Bone marrow (tissue), 2 donors: ENCODE data around the gene ZNF569.
"Not testable (repeated sequence)": the region's sequence is repeated elsewhere in the genome, so short reads cannot be mapped to it uniquely, and the experiment has no call there.

Experiments used
- DNase-seq, 2 donors: peaks; one replicate each; lab custom pipeline; 2025; lab: John Stamatoyannopoulos, UW

ZNF569 gene

DNA sequence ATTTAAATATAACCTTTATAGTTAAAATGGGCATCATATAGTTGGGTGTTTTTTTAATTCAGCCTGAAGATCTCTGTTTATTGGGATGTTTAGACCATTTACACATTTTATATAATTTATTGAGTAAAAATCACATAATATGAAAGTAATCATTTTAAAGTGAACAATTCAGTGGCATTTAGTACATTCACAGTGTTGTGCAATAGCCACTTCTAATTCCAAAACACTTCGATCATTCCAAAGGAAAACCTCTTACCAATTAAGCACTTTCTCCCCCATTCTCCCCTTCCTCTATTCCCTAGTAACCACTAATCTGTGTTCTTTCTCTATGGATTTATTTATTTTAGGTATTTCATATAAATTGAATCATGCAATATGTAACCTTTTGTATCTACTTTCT, 66.2 kb downstream of the ZNF569 start:
- DNase-seq, result no peak

GRCh38 chr19:37391399-37391798, 75.8 kb downstream of the ZNF569 start:
- not testable (repeated sequence) for DNase-seq

GRCh38 chr19:37389234-37389633, 78.0 kb downstream of the ZNF569 start:
- DNase-seq, result no peak

DNA sequence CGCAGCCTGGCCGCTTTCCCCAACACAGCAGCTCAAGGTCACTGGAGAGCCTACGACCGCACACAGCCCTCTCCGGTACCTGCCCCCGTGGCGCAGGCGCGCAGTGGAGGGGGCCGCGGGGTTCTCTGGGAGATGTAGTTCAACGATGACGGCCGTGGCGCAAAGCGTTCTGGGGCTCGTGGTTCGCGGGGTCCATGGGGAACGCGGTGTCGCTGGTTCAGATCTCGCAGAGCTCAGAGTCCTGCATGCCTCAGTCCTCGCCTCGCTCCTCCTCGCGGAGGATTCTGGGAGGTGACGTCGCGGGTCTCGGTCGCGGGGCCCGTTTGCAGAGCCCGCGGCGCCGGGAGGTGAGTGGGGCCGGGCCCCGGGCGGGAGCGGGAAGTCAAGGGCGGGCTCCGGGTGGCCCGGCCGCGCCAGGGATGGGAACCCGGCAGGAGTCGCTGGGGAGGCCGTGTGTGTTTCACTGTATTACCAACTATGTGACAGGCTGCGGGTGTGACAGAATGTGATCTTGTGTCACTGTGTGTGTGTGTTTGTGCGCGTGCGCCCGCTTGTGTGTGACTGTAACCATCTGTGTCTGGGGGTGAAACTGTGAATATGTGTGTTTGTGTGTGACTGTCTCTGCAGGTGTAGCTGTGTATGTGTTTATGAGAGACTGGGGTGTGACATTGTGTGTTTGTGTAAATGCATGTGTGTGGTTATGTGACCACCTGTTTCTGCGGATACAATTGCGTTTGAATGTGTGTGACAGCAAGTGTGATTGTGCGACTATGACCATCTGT, 96.2 kb downstream of the ZNF569 start, which contains the start of gene ZNF527:
TSS of gene ZNF527 (plus strand) at position 220 of the 782 bp plus-strand sequence. CDS start 3,100 bp downstream, outside the sequence.
- peak; percentile 81 to 97 for DNase-seq

GRCh38 chr19:37370386-37370879, 96.8 kb downstream of the ZNF569 start:
- peak in 1 of 2 donors; percentile 81 for DNase-seq

DNA sequence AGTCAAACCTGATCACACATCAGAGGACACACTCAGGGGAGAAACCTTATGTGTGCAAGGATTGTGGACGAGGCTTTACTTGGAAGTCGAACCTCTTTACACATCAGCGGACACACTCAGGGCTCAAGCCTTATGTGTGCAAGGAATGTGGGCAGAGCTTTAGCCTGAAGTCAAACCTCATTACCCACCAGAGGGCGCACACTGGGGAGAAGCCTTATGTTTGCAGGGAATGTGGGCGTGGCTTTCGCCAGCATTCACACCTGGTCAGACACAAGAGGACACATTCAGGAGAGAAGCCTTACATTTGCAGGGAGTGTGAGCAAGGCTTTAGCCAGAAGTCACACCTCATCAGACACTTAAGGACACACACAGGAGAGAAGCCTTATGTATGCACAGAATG, 104.5 kb downstream of the ZNF569 start:
- DNase-seq, result no peak

DNA sequence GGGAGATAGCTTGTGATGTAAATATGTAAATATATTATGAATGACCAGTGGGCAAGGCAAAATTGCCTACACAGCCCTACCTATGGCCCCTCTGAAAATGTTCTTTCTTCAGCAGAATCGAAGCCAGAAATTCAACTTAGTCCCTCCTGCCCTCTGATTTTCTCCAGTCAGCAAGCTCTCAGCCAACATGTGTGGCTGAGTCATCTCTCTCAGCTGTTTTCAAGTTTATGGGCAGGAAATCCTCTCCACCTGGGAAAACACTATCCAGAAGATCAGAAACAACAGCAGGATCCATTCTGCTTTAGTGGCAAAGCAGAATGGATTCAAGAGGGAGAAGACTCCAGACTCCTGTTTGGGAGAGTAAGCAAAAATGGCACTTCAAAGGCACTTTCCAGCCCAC, 105.2 kb downstream of the ZNF569 start:
- DNase-seq, result no peak
